ENCODE results near the gene FXYD7.

DNA sequence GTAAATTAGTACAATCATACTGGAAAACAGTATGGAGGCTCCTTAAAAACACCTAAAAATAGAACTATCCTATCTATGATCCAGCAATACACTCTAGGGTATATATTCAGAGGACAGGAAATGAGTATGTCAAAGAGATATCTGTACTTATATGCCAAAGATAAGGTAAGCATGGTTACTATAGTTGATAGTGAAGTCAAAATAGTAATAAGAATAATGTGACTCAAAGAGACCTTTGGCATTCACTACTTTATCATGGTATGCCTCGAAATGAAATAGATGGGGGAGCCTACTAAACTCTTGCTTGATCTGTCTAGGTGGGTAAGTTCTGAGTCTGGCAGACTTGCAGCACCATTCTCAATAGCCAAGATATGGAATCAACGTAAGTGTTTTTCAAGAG, 41.8 kb downstream of the FXYD7 start:
- TF ChIP-seq, protein P1, sequence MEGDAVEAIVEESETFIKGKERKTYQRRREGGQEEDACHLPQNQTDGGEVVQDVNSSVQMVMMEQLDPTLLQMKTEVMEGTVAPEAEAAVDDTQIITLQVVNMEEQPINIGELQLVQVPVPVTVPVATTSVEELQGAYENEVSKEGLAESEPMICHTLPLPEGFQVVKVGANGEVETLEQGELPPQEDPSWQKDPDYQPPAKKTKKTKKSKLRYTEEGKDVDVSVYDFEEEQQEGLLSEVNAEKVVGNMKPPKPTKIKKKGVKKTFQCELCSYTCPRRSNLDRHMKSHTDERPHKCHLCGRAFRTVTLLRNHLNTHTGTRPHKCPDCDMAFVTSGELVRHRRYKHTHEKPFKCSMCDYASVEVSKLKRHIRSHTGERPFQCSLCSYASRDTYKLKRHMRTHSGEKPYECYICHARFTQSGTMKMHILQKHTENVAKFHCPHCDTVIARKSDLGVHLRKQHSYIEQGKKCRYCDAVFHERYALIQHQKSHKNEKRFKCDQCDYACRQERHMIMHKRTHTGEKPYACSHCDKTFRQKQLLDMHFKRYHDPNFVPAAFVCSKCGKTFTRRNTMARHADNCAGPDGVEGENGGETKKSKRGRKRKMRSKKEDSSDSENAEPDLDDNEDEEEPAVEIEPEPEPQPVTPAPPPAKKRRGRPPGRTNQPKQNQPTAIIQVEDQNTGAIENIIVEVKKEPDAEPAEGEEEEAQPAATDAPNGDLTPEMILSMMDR (IDR thresholded peaks at IDR 0.05), result no peak
- TF ChIP-seq POLR2A (IDR thresholded peaks at IDR 0.05), result no peak
